Liver (tissue), 3 donors: ENCODE results near the gene PSENEN.
"Not testable (repeated sequence)": the region's sequence is repeated elsewhere in the genome, so short reads cannot be mapped to it uniquely, and the experiment has no call there.

Experiments used
- ATF3 ChIP-seq: IDR thresholded peaks from 2 replicates; pipeline ENCODE4 v1.6.1; 2016; ENCODE audit warnings: antibody characterized with exemption
- CTCF ChIP-seq: fragments of 150-350 bp; IDR thresholded peaks from 2 replicates; pipeline ENCODE4 v1.5.1; 2017; ENCODE audit warnings: improper control_type of control experiment, low read depth, low read length; ENCODE audit not compliant: missing input control
- EGR1 ChIP-seq, 2 donors: IDR thresholded peaks; 2 replicates each; pipeline ENCODE4 v1.6.1; 2016 to 2018; ENCODE audit warnings: antibody characterized with exemption in 2 of 2, low read depth in 2 of 2
- FOXA1 ChIP-seq: IDR thresholded peaks from 2 replicates; pipeline ENCODE4 v1.6.1; 2016; ENCODE audit warnings: antibody characterized with exemption
- GABPA ChIP-seq, 2 donors: IDR thresholded peaks in 1 of 2; conservative IDR thresholded peaks in 1 of 2; 2 replicates each; pipeline ENCODE4 v1.6.1; 2016; ENCODE audit warnings: antibody characterized with exemption in 2 of 2, mild to moderate bottlenecking in 1 of 2, moderate library complexity in 1 of 2
- JUND ChIP-seq, 2 donors: IDR thresholded peaks; 2 replicates each; pipeline ENCODE4 v1.6.1; 2016; ENCODE audit warnings: antibody characterized with exemption in 2 of 2
- MAX ChIP-seq: IDR thresholded peaks from 2 replicates; pipeline ENCODE4 v1.6.1; 2016; ENCODE audit warnings: antibody characterized with exemption
- NR2F2 ChIP-seq: IDR thresholded peaks from 2 replicates; pipeline ENCODE4 v1.6.1; 2016; ENCODE audit warnings: antibody characterized with exemption
- RAD21 ChIP-seq, 2 donors: IDR thresholded peaks; 2 replicates each; pipeline ENCODE4 v1.6.1; 2016; ENCODE audit warnings: antibody characterized with exemption in 2 of 2, mild to moderate bottlenecking in 2 of 2
- REST ChIP-seq: IDR thresholded peaks from 2 replicates; pipeline ENCODE4 v1.6.1; 2016; ENCODE audit warnings: antibody characterized with exemption, mild to moderate bottlenecking
- RXRA ChIP-seq, 2 donors: IDR thresholded peaks; 2 replicates each; pipeline ENCODE4 v1.6.1; 2017 to 2018; ENCODE audit warnings: antibody characterized with exemption in 2 of 2, mild to moderate bottlenecking in 1 of 2
- TAF1 ChIP-seq: conservative IDR thresholded peaks from 2 replicates; pipeline ENCODE4 v1.6.1; 2016; ENCODE audit warnings: antibody characterized with exemption, mild to moderate bottlenecking
- YY1 ChIP-seq: IDR thresholded peaks from 2 replicates; pipeline ENCODE4 v1.6.1; 2016; ENCODE audit warnings: antibody characterized with exemption, mild to moderate bottlenecking
- ZBTB33 ChIP-seq: IDR thresholded peaks from 2 replicates; pipeline ENCODE4 v1.6.1; 2016; ENCODE audit warnings: antibody characterized with exemption
- donor health status: healthy.
- donor health status: healthy.

GRCh38 chr19:35772362-35772761 is 26.9 kb downstream of the PSENEN start:
- not testable (repeated sequence) for TF ChIP-seq GABPA (IDR thresholded peaks at IDR 0.05 in 1 of 2, conservative IDR thresholded peaks at IDR 0.05 in 1 of 2); CTCF; ZBTB33; REST; FOXA1; YY1; MAX; EGR1 (IDR thresholded peaks at IDR 0.05; ENCODE audit: low read depth in 2 of 2); JUND (IDR thresholded peaks at IDR 0.05); RAD21 (IDR thresholded peaks at IDR 0.05); RXRA (IDR thresholded peaks at IDR 0.05); TAF1; ATF3; NR2F2
